Measurements from ENCODE around the gene IL12B. TPM values are rescaled to one million over a fixed set of nuclear protein-coding genes. Genes with fewer than 3 reads are reported as not detected.
"Not testable (repeated sequence)": the region's sequence is repeated elsewhere in the genome, so short reads cannot be mapped to it uniquely, and the experiment has no call there.

The IL12B gene
- total RNA-seq, 1 donor from 2014 or later: 0.73 TPM

GRCh38 chr5:159309689-159310433 lies 20.4 kb downstream of the IL12B start:
- Mint-ChIP-seq H3K27me3 (peaks cover 6% of the 10 kb centered on the region), H3K4me3 (peak overlapping the region; percentile 80), H3K4me1 (peaks cover 21% of the 10 kb centered on the region), H3K9me3 (no peaks in the 10 kb centered on the region), H3K27ac (peak overlapping the region; percentile 56), H3K36me3 (ENCODE audit: low read depth) (no peaks in the 10 kb centered on the region)
- ATAC-seq (ENCODE audit: low read depth) (no peak), DNase-seq (no peak)
- intact Hi-C loops (cut with micrococcal nuclease): no loop called here
- ChIA-PET CTCF (interaction anchor here (2.3 kb wide), 1 partner anchor 23 kb away, joined by 16 read pairs; no protein-coding TSS in a partner anchor), POLR2A (interaction anchor here (0.6 to 1.2 kb wide), 3 partner anchors 33 to 153 kb away, joined by 3 to 4 read pairs (median 3); no protein-coding TSS in a partner anchor)
- TF ChIP-seq CTCF (IDR thresholded peaks at IDR 0.05): no peak

- CTCF ChIA-PET: no interaction called here
- DNase-seq (no peak), ATAC-seq (ENCODE audit: low read depth) (no peak)
- Mint-ChIP-seq H3K4me1 (peaks cover 22% of the 10 kb centered on the region), H3K9me3 (peaks cover 24% of the 10 kb centered on the region), H3K27me3 (no peaks in the 10 kb centered on the region), H3K36me3 (ENCODE audit: low read depth) (peaks cover 15% of the 10 kb centered on the region), H3K27ac (no peak overlapping the region), H3K4me3 (no peak overlapping the region)
- POLR2A ChIA-PET: no interaction called here
- intact Hi-C loops (cut with micrococcal nuclease): no loop called here
- no peak for TF ChIP-seq CTCF (IDR thresholded peaks at IDR 0.05)
Measured at GRCh38 chr5:159304961-159305595, 25.2 kb downstream of the IL12B start.

- ChIA-PET POLR2A (no interaction called here), CTCF (interaction anchor here (0.8 kb wide), 2 partner anchors 14 to 30 kb away, joined by 3 read pairs; no protein-coding TSS in a partner anchor)
- Mint-ChIP-seq H3K4me3 (no peak overlapping the region), H3K36me3 (ENCODE audit: low read depth) (peaks cover 22% of the 10 kb centered on the region), H3K4me1 (peaks cover 18% of the 10 kb centered on the region), H3K27me3 (no peaks in the 10 kb centered on the region), H3K27ac (no peak overlapping the region), H3K9me3 (peaks cover 34% of the 10 kb centered on the region)
- no peak for ATAC-seq (ENCODE audit: low read depth)
- DNase-seq: no peak
- intact Hi-C loops (cut with micrococcal nuclease): loop anchor here (2.0 kb wide), 1 partner anchor 30 kb away; no protein-coding TSS in a partner anchor
- TF ChIP-seq CTCF (IDR thresholded peaks at IDR 0.05): no peak
Measured at GRCh38 chr5:159303286-159303685, 27.0 kb downstream of the IL12B start.

GRCh38 chr5:159301929-159302860 lies 28.1 kb downstream of the IL12B start:
- CTCF ChIA-PET, POLR2A ChIA-PET: not testable (repeated sequence)

GRCh38 chr5:159301466-159301865 lies 28.8 kb downstream of the IL12B start:
- POLR2A ChIA-PET: no interaction called here
- CTCF ChIA-PET: no interaction called here
- Mint-ChIP-seq H3K27ac (peak overlapping the region; percentile 8), H3K36me3 (ENCODE audit: low read depth) (peaks cover 27% of the 10 kb centered on the region), H3K4me3 (no peak overlapping the region), H3K9me3 (peaks cover 42% of the 10 kb centered on the region), H3K4me1 (peaks cover 18% of the 10 kb centered on the region), H3K27me3 (no peaks in the 10 kb centered on the region)
- intact Hi-C loops (cut with micrococcal nuclease): no loop called here
- ATAC-seq (ENCODE audit: low read depth) (no peak), DNase-seq (no peak)
- no peak for TF ChIP-seq CTCF (IDR thresholded peaks at IDR 0.05)

More at GRCh38 chr5:159301929-159302860, 28.1 kb downstream of the IL12B start:
- peaks cover 26% of the 10 kb centered on the region for H3K36me3 Mint-ChIP-seq (ENCODE audit: low read depth)
- H3K4me1 Mint-ChIP-seq: peaks cover 18% of the 10 kb centered on the region
- not testable (repeated sequence) for H3K27me3 Mint-ChIP-seq, DNase-seq, H3K4me3 Mint-ChIP-seq
- H3K27ac Mint-ChIP-seq: peak overlapping the region; percentile 87
- peak; percentile 37 for ATAC-seq (ENCODE audit: low read depth)
- intact Hi-C loops (cut with micrococcal nuclease): loop anchor here (2.0 kb wide), 1 partner anchor 31 kb away; no protein-coding TSS in a partner anchor
- peaks cover 42% of the 10 kb centered on the region for H3K9me3 Mint-ChIP-seq

- intact Hi-C loops (cut with micrococcal nuclease); H3K27ac Mint-ChIP-seq; ATAC-seq (ENCODE audit: low read depth); H3K4me3 Mint-ChIP-seq; DNase-seq; H3K27me3 Mint-ChIP-seq; H3K4me1 Mint-ChIP-seq; POLR2A ChIA-PET: not testable (repeated sequence)
- peaks cover 29% of the 10 kb centered on the region for H3K9me3 Mint-ChIP-seq
- CTCF ChIA-PET: interaction anchor here (1.6 kb wide), 1 partner anchor 9 kb away, joined by 4 read pairs; no protein-coding TSS in a partner anchor
- H3K36me3 Mint-ChIP-seq (ENCODE audit: low read depth): peaks cover 19% of the 10 kb centered on the region
Measured at GRCh38 chr5:159297300-159297699, 33.0 kb downstream of the IL12B start.

Measured in activated B cell treated with CpG ODN at 0.5 μM for 24 hours (primary cell).